Adipose tissue (tissue), 3 donors: ENCODE measurements around the gene RAB3GAP2. TPM values are rescaled to one million over a fixed set of nuclear protein-coding genes. Genes with fewer than 3 reads are reported as not detected.
"Not testable (repeated sequence)": the region's sequence is repeated elsewhere in the genome, so short reads cannot be mapped to it uniquely, and the experiment has no call there.

ENCODE experiments used
- H3K27ac ChIP-seq: one replicate; pipeline ENCODE4 v1.5.1; 2013; ENCODE audit warnings: low read depth, low read length
- WGBS, 3 donors: extraction: QIAGEN DNeasy Blood & Tissue Kit; methylation state at CpG; one replicate each; pipeline ENCODE4 v1.1.7; 2013; 5-methylcytosine and 5-hydroxymethylcytosine counted together
- polyA plus RNA-seq, 3 donors: library from polyadenylated mRNA; stranded (reverse); fragments of 200-250 nt; gene quantifications; one replicate each; pipeline ENCODE4 v1.2.3, GENCODE V29; 2013
- donor health status: healthy with polysubstance abuse.
- donor health status: Bipolar disorder and iron deficiency.
- donor health status: healthy.

RAB3GAP2 gene
- polyA plus RNA-seq, 3 donors: 4.5 to 8.4 (median 8.4) TPM

DNA sequence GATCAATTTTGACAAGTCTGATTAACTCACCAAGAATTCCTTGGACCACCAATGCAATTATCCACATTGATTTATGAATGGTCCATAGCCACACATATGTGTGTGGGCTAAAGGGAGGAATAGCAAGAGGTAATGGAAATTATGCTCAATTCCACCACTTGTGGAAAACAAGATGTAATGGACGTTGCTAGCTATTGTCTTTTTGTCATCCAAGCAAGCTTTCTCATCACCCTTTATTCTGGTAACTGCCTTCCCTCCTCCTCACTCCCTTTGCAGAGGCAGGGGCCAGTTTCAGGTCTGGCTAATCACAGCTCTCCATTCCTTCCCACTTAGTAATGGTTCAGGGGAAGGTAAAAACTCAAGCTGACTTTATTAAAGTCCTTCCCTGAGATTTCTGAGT is 24.7 kb upstream of the RAB3GAP2 start:
- WGBS, 3 donors: 67 to 87% (median 73%) methylated on average over 1 of the region's 1 CpG
- no peak overlapping the region for H3K27ac ChIP-seq

DNA sequence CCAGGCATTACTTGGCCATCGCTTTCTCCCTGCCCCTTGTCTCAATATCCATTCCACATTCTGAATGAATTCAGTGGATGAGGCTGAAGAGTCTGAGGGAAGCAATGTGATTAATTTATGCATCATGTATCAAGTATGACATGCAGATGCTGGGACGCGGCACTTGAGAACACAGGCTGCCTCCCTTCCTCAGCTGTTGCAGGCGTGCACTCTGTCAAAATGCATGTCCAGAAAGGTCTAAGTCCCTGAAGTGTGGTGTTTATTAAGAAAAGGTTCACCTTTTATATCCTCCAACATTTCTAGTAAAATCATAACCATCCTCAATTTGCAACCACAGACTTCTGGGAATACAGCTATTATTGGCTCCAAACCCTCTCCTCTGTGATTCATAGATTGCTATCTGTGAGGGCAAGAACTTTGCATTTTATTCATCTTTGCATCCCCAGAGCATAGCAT is 22.6 kb upstream of the RAB3GAP2 start:
- no peak overlapping the region for H3K27ac ChIP-seq
- WGBS, 3 donors: 73 to 88% (median 86%) methylated on average over 4 of the region's 4 CpGs

DNA sequence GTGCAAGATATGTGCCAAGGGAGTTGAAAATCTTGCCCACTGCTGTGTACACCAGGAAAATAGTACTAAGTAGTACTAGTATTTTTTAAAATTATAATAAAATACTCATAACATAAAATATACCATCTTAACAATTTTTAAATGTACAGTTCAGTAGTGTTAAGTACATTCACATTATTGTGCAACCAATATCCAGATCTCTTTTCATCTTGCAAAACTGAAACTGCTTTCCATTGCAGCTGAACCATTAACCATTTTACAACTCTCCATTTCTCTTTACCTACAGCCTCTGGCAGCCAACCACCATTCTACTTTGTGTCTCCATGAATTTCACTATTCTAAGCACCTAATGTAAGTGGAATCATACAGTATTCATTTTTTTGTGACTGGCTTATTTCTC is 19.3 kb upstream of the RAB3GAP2 start:
- H3K27ac ChIP-seq: no peak overlapping the region

DNA sequence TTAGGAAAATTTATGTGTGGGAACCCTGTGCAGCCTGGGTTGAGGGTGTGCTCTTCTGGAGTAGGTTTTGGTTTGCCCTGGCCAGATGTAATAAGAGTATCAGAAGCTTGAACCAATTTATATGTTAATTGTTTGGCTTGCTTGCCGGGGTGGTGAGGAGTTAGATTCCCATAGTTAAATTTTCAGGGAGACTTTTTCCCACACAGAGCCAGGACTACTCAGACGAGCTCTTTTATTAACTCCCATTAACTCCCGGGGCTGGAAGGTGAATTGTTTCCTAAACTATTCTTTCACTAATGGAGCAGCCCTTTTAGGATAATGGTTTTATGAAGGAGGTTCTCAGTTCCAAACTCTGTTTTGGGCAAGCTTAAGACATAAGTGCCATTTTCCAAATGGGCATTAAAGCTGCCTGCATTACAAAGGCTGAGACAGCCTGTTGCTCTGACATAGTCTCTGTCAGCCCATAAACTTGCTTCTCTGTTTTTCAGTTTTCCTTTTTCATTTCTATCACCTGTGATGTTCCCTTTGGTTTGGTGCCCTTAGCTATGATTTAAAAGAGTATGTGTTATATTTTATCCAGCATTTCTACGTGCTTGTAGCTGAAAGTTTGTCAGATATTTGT is 18.0 kb upstream of the RAB3GAP2 start:
- H3K27ac ChIP-seq: no peak overlapping the region
- 57 to 60% (median 60%) methylated on average over 4 of the region's 4 CpGs for WGBS, 3 donors

DNA sequence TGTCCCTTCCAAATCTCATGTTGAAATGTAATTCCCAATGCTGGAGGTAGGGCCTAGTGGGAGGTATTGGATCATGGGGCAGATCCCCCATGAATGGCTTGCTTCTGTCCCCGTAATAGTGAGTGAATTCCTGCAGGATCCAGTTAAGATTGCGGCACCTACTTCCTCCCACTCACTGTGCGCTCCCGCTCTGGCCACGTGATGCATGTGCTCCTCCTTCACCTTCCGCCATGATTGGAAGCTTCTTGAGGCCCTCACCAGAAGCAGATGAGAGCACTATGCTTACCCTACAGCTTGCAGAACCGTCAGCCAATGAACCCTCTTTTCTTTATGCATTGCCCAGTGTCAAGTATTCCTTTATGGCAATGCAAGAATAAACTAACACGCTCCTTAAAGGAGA is 14.9 kb upstream of the RAB3GAP2 start:
- no peak overlapping the region for H3K27ac ChIP-seq
- 93 to 96% (median 94%) methylated on average over 8 of the region's 8 CpGs for WGBS, 3 donors

DNA sequence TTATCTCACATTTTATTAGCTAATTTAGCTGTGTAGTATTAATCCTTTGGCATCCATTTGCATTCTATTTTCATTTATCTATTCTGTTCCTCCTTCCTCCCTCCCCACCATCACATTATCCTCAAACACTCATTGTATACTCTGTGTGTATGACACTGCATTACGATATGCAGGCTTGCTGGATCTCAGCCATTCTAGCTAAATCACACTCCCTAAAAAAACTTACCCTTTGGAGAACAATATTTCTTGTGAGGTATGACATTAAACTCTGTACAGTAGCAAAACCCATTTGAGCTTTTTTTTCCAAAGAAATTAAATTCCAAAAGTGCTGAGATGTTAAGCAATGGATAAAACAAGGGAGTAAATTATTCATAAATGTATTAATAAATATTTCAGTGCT is 11.4 kb upstream of the RAB3GAP2 start:
- H3K27ac ChIP-seq: no peak overlapping the region
- 54 to 59% (median 55%) methylated on average over 1 of the region's 1 CpG for WGBS, 3 donors

DNA sequence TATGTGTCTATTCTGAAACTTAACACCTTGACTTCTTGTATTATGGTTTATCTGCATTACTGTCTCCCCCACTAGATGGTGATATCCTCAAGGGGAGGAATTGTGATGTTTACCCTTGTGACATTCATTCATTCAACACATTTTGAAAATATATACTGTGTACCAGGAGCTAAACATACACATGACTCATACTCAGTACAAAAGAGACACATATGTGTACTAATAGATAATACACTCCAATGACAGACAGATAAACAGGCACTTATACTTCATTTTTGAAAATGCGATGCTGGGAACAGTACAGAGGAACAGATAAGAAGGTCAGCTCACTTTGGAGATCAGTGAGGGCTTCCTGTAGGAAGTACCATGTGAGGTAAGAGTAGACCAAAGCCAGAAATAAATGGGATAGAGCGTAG is 8.9 kb upstream of the RAB3GAP2 start:
- no peak overlapping the region for H3K27ac ChIP-seq
- 85 to 90% (median 85%) methylated on average over 2 of the region's 2 CpGs for WGBS, 3 donors

DNA sequence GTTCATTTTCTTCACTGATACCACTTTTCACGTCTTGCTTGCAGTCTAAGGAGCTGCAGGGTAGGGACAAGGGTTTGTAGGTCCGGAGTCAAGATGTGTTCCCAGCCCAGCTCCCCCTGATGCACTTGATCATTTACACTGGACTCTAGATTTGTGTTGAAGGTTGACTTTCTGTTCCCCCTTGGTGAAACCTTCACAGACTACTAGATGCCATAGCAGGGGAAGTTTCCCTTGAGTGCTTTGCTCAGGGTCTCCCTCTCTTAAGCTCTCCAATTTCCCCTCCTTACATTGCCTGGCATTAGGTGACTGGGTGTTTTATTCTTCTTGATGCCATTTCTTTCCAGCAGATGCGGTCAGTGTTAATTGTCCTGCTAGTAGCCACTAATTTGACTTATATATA is 8.0 kb upstream of the RAB3GAP2 start:
- WGBS, 3 donors: 88 to 94% (median 89%) methylated on average over 3 of the region's 3 CpGs

DNA sequence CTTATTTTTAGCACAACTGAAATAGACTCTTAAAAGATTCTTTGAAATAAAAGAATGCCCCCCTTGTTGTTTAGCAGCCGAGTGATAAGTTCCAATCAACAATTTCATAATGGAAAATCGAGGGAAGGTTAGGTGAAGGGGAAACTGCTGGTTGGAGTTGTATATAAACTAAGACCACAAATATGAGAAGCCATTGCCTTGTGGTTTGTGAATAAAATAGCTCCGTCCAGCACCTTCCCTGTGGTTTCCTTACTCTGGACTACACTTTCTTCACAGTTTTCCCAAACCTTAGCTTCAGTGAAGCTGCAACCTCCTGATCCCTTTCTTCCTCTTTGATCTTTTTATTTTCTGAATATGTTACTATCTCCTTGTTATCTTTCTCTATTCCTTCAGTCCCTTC is 6.7 kb upstream of the RAB3GAP2 start:
- WGBS, 3 donors: 48 to 67% (median 50%) methylated on average over 3 of the region's 3 CpGs
- H3K27ac ChIP-seq: no peak overlapping the region

More for the DNA sequence above, 8.0 kb upstream of the RAB3GAP2 start:
- H3K27ac ChIP-seq: no peak overlapping the region

DNA sequence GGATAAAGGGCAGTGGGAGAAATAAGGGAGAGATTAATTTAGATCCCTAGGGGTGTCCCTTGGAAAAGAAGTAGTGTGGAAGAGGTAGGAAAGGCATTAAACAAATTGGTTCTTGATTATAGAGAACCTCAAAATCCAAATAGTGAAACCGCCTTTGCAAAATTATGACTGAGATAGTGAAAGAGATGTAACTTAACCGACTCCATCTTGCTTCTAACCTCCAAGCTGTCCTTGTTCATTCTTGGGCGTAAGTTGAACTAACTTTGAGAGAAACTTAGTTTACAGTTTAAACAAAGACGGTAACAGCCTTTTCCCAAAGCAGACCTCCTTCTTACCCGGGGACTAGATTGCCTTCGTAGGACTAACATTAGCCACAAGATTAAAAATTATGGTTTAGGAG is 3.2 kb upstream of the RAB3GAP2 start:
- no peak overlapping the region for H3K27ac ChIP-seq
- 86 to 96% (median 89%) methylated on average over 6 of the region's 6 CpGs for WGBS, 3 donors

DNA sequence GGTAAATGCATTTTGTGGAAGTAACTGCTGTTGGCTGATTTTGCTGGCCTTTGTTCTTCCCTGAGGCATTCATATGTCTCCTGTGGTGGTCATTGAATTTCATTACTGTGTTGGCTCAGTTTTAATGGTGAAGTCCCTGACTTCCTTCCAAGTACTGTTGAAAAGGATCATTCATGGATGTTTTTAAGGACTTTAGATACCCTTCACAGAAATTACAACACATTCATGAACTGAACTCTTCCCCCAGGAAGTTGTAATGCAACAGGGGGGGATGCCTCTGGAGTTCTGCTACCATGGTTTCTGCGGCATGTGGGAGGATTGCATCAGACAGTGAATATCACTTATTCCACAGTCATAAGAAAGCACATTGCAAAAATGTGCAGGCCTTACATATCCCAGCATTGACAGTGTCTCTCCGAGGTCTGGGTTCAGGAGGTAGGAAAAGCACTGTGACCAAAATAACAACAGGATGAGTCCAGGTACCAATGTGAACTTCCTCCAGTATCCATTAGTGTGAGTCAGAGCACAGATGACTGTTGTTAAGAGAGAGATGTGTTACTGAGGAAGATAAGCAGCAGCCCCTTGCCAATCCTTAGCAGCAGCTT is 2.1 kb upstream of the RAB3GAP2 start:
- 47 to 85% (median 48%) methylated on average over 2 of the region's 2 CpGs for WGBS, 3 donors
- no peak overlapping the region for H3K27ac ChIP-seq

DNA sequence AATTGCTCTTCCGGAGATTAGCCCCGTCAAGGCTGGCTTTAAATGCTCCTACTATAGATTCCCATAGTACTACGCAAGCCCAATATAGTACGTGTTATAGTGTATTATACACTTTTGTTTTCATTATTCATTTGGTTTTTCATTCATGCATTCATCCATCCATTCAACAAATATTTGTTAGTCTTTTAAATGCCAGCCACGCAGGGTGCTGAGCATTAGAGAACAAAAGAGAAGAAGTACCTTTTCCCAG is 513 bp upstream of the RAB3GAP2 start:
- H3K27ac ChIP-seq: no peak overlapping the region
- 1 to 6% (median 3%) methylated on average over 5 of the region's 5 CpGs for WGBS, 3 donors

DNA sequence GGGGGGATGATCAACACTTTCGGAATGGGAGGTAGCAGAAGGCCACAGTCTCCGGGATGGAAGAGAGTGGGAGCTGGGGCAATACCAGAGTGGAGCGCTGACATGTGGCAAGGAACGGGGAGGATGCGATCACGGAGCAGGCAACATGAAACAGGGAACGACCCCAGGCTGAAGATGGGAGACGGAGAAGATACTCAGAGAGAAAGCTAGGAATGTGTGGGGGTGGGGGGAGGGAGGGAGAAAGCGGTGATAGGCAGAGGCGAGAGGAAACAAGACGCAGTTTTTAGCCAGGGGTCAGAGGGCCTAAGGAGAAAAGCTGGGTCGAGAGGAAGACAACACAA is 577 bp downstream of the RAB3GAP2 start:
- no peak overlapping the region for H3K27ac ChIP-seq
- WGBS, 3 donors: 0% methylated on average over 12 of the region's 12 CpGs

DNA sequence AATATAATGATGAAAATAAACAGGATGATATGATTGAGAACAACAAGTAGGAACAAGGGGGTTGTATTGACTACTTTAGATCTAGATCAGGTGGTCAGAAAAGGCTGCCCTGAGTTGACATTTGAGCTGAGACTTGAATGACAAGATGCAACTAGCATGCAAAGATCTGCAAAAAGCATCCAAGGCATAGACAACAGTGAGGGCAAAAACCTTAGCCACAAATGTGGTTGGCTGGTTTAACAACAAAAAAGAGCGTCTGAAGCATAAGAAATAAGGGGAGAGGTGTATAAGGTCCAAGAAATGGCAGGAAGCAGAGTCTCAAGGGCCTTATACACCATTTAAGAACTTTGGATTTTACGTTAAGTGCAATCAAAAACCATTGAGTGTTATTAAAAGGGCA is 3.2 kb downstream of the RAB3GAP2 start:
- no peak overlapping the region for H3K27ac ChIP-seq
- WGBS, 3 donors: 90 to 91% (median 90%) methylated on average over 2 of the region's 2 CpGs

DNA sequence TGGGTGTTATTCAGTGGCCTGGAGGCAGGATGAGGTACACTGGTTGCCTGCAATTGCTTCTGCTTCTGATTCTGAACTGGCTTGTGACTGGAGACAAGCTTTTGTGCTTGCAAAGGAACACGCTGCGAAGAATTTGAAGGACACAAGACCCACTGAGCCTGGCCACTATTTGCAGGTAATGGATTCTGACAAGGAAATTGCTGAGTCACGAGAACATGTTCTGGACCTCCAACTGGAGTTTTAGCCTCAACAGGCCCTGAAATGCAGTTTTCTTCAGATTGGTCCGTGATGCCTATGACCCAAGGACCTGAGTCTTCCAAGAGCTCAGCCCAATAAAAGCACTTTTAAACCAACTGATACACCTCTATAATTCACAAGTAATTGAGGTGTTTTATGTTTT is 4.6 kb downstream of the RAB3GAP2 start:
- no peak overlapping the region for H3K27ac ChIP-seq
- 85 to 97% (median 94%) methylated on average over 4 of the region's 4 CpGs for WGBS, 3 donors

DNA sequence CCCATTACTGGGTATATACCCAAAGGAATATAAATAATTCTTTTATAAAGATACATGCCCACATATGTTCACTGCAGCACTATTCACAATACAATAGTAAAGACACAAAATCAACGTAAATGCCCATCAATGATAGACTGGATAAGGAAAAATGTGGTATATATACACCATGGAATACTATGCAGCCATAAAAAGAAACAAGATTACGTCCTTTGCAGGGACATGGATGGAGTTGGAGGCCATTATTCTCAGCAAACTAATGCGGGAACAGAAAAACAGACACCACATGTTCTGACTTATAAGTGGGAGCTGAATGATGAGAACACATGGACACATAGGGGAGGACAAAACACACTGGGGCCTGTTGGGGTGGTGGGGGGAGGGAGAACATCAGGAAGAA is 12.0 kb downstream of the RAB3GAP2 start:
- H3K27ac ChIP-seq: not testable (repeated sequence)
- WGBS, 3 donors: 97 to 99% (median 98%) methylated on average over 3 of the region's 3 CpGs

DNA sequence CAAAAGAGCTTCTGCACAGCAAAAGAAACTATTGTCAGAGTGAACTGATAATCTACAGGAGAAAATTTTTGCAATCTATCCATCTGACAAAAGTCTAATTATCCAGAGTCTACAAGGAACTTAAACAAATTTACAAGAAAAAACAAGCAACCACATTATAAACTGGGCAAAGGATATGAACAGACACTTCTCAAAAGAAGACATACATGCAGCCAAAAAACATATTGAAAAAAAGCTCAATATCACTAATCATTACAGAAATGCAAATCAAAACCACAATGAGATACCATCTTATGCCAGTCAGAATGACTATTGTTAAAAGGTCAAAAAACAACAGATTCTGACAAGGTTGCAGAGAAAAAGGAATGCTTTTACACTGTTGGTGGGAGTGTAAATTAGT is 12.5 kb downstream of the RAB3GAP2 start:
- H3K27ac ChIP-seq: not testable (repeated sequence)

DNA sequence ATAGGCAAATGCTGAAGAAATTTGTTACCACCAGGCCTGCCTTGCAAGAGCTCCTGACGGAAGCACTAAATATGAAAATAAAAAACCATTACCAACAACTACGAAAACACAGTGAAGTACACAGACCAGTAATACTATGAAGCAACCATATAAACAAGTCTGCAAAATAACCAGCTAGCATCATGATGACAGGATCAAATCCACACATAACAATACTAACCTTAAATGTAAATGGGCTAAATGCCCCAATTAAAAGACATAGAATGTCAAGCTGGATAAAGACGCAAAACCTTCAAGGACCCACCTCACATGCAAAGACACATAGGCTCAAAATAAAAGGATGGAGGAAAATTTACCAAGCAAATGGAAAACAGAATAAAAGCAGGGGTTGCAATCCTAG is 16.1 kb downstream of the RAB3GAP2 start:
- WGBS, 3 donors: 91 to 98% (median 91%) methylated on average over 3 of the region's 3 CpGs
- H3K27ac ChIP-seq: not testable (repeated sequence)

DNA sequence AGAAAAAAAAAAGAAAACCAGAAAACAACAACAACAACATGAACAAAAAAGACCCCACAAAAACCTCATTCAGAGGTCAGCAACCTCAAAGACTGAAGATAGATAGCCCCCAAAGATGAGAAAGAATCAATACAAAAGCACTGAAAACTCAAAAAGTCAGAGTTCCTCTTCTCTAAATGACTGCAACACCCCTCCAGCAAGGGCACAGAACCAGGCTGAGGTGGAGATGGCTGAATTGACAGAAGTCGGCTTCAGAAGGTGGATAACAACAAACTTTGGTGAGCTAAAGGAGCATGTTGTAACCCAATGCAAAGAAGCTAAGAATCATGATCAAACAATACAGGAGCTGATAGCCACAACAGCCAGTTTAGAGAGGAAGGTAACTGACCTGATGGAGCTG is 17.0 kb downstream of the RAB3GAP2 start:
- H3K27ac ChIP-seq: no peak overlapping the region
- 91 to 98% (median 97%) methylated on average over 1 of the region's 1 CpG for WGBS, 3 donors

DNA sequence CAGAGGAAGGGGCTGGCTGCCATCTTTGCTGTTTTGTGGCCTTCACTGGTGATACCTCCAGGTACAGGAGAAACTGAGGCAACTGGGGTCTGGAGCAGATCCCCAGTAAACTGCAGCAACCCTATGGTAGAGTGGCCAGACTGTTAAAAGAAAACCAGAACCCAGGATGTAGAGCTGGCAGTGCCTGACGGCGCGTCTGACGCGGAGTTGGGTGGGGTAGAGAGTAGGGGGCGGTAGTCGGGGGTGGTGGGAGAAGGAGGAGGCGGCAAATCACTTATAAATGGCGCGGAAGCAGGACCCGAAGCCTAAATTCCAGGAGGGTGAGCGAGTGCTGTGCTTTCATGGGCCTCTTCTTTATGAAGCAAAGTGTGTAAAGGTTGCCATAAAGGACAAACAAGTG is 19.0 kb downstream of the RAB3GAP2 start:
- H3K27ac ChIP-seq: not testable (repeated sequence)
- 98 to 99% (median 98%) methylated on average over 12 of the region's 12 CpGs for WGBS, 3 donors

DNA sequence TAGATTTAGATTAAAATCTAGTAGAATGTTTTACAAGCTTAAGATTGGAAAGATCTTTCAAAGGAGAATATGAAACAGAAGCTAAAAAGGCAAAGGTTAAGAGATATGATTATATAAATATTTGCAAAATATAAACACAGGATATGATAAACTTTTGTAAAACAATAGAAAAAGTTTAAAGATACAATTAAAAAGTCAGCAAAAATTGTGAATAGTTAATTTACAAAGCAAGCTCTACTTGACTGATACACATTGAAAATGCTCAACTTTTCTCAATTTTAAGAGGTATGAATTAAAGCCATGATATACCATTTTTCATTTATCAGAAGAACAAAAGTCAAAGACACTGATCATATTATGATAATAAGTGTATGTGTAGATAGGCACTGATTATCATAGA is 21.0 kb downstream of the RAB3GAP2 start:
- H3K27ac ChIP-seq: no peak overlapping the region
